HG02973 (cell line): Measurements from ENCODE around the gene PCSK2.

ENCODE experiments used
- ATAC-seq: cut with Tn5 transposase; IDR thresholded peaks from one replicate; pipeline ENCODE4 v1.9.1; 2021; ENCODE audit warnings: moderate library complexity; ENCODE audit not compliant: unreplicated experiment

Gene PCSK2

GRCh38 chr20:17470521-17470920 is 243.7 kb downstream of the PCSK2 start:
- ATAC-seq = no peak

- no peak for ATAC-seq
Measured at GRCh38 chr20:17470973-17471372, 244.1 kb downstream of the PCSK2 start.

DNA sequence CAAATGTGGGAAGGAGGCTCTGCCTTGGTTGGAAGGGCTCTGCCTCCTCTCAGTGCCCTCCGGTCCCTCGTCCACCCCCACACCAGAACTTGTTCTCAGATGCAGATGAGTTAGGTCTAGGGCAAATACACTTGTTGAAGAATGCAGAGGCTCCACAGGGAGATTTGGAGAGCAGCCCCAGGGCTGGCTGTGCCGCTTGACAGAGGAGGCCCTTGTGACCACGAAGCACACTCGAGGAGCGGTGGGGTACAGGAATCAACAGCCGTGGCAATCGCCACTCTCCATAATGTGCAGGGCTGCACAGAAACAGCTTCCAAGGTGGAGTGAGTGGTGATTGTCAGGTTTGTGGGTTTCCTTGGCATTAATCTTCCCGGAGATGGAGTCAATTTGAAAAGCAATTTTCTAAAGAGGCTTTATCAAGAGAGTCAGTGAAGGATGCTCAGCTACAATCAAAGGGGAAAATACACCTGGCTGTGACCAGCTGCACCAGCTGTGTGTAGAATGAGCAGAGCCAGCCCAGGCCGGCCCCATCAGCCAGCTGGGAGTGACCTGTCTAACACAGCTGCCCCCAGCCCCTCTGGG is 244.9 kb downstream of the PCSK2 start:
- ATAC-seq = no peak

GRCh38 chr20:17473659-17474058 is 246.8 kb downstream of the PCSK2 start:
- ATAC-seq = no peak

DNA sequence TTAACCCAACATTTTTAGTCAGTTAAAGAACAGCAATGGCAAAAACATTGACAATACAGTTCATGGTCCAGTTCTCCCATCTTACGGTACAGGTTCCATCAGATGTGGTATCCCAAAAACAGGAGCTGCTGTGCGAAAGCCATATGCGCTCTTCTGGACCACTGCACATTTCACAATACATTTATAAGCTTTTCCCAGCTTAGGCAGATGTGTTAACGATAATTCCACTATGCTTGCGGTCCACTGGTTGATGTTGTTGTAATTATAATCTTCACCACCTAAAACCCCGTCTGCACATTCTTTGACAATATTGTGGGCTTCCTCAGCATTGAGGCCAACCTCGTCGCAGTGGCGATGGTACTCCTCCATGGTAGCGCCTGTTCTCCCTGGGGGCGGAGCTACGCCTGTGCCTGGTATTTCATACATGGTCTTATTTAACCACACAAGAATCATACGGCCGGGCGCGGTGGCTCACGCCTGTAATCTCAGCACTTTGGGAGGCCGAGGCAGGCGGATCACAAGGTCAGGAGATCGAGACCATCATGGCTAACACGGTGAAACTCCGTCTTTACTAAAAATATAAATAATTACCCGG is 252.3 kb downstream of the PCSK2 start:
- no peak for ATAC-seq

- ATAC-seq = no peak
Measured at GRCh38 chr20:17480696-17481095, 253.9 kb downstream of the PCSK2 start.

DNA sequence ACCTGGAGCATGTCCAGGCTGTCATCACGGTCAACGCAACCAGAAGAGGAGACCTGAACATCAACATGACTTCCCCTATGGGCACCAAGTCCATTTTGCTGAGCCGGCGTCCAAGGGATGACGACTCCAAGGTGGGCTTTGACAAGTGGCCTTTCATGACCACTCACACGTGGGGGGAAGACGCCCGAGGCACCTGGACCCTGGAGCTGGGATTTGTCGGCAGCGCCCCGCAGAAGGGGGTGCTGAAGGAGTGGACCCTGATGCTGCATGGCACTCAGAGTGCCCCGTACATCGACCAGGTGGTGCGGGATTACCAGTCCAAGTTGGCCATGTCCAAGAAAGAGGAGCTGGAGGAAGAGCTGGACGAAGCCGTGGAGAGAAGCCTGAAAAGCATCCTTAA is 254.8 kb downstream of the PCSK2 start:
- ATAC-seq = no peak

GRCh38 chr20:17482536-17482935 is 255.7 kb downstream of the PCSK2 start:
- ATAC-seq = no peak

DNA sequence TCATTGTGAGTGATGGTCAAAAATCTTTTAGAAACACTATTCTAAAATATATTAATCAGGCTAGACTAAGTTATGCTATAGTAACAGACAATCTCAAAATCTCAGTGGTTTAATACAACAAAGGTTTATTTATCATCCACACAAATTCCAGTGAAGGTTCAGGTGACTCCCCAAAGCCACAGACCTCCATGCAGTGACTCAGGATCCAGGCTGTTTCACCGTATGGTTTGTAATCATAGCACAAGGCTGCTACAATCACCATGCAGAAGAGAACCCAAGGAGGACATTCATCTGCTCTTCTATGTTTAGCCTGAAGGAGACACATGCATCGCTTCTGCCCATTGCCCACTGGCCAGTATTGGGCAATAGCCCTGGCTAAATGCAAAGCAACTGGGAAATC is 258.2 kb downstream of the PCSK2 start:
- no peak for ATAC-seq

DNA sequence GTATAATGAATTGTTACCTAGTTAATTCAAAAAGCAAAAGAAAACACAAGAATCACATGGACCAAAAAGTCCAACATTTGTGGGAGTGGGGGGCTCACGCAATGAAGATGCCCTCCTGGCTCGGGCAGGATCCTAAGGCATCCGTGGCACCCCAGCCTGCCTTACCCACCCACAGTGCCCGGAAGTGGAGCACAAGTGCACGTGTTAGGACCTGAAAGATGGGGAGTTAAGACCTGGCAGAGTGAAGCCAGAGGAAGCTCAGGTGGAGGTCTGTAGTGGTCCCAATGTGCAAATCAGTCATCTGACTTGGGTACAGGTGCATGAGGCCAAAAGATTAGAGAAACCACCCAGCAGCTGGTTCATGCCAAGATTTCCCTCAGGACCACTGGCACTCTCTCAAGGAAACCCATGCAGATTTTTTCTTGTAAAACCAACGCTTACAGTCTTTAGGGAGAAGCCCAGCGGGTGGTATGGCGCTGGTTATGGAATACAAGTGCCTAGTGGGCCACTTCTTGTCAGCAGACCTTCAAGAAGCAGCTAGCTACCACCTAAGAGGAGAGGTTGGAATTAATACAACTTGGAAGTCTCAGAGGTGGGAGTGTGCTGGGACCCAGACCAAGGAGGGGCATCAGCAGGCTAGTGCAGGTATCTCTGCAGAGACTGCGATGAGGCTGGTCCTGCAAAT is 262.2 kb downstream of the PCSK2 start:
- no peak for ATAC-seq

GRCh38 chr20:17490501-17490900 is 263.7 kb downstream of the PCSK2 start:
- no peak for ATAC-seq

- no peak for ATAC-seq
Measured at GRCh38 chr20:17491041-17491440, 264.2 kb downstream of the PCSK2 start.

DNA sequence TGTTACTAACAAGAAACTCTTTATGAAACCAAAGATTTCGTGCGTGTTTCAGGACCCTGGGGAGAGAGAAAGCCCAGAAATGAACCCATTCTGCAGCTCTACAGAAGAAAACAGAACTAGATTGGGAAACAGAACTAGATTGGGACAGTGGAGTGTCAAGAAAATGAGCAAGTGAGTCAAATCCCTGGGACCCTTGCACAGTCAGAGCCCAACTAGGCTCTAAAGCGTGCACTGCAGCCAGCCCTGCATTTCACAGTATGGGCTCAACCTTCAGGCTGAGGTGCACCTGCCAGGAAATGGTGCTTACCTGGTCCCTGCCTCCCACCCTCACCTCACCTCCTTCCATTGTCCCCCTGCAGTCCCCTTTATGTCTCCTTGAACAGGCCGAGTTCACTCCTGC is 264.6 kb downstream of the PCSK2 start:
- ATAC-seq = no peak

GRCh38 chr20:17493173-17493572 is 266.3 kb downstream of the PCSK2 start:
- no peak for ATAC-seq

DNA sequence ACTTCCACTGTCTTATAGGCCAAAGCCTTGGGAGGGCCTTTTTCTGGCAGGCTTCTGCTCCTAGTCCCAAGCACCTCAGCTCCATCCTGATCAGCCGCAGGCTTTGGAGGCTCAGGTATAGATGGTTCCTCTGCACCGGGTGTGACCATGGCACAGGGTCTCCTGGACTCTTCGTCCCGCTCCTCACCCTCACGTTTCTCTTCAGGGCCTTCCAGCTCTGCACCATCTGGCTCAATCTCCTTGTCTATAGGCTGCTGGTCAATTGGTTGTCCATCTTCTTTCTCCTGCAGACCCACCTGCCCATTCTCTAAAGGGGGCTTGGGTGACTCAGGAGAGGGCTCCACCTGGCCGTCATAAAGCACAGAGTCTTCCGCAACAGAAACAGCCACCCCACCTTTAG is 267.4 kb downstream of the PCSK2 start:
- no peak for ATAC-seq

DNA sequence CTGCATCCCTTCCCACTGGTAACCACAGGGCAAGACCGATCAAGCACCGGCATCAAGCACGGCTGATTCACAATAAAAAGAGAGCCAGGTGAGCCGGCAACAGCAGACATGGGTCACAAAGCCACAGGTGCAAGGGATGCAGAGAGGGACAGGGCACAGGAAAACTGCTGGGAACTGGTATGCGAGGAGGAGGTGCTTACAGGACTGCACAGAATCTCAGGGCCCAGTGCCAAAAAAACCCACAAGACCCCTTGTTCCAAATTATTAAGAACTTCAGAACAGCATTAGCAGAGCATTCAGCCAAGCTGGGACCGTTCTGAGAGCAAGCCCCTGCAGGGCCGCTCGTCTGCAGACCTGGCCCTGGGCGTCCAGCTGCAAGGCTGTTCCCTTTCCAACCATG is 269.0 kb downstream of the PCSK2 start:
- ATAC-seq = no peak

- no peak for ATAC-seq
Measured at GRCh38 chr20:17497821-17498580, 271.2 kb downstream of the PCSK2 start.

DNA sequence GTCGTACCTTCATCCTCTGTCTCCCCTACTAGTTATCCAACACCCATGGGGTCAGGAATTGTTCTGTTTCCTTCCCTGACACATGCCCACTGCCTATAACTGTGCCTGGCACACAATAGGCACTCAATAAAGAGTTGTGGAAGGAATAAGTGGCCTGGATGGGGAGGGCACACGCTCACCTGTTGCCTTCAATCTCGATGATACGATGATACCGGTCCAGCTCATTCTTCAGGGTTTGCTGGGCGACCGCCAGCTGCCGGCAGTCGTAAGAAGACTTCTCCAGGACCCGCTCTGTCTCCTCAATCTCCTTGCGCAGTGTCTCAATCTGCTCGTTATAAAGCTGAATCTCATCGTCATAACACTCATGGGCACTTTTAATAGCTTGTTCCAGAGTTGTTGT is 271.8 kb downstream of the PCSK2 start:
- no peak for ATAC-seq

DNA sequence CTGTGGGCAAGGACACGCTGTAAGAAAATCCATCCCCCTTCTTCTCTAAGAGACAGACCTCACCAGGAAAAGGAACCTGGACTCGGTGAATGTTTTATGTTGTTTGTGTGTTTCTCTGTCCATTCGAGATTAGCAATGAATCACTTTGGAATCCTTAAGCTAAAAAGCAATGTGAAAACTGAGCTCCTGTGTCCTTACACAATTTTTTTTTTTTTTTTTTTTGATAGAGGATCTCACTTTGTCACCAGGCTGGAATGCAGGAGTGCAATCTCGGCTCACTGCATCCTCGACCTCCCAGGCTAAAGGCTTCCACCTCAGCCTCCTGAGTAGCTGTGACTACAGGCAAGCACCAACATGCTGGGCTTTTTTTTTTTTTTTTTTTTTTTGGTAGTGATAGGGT is 272.2 kb downstream of the PCSK2 start:
- ATAC-seq = no peak

GRCh38 chr20:17500271-17500670 is 273.4 kb downstream of the PCSK2 start:
- no peak for ATAC-seq

DNA sequence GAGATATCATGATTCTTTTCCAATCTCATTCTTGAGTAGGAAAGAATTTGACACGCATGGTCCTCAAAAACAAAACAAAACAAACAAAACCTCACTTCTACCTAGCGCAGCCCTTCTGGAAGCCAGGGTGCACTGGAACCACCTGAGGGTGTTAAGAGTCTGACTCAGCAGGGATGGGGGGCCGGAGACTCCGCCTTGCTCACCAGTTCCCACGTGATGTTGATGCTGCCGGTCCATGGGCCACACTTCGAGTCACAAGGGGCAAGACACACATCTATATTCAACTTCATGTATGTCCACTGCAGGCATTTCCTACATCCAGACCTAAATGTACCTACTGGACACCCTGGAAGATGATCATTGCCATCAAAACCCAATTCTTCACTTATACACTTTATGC is 274.0 kb downstream of the PCSK2 start:
- ATAC-seq = no peak

DNA sequence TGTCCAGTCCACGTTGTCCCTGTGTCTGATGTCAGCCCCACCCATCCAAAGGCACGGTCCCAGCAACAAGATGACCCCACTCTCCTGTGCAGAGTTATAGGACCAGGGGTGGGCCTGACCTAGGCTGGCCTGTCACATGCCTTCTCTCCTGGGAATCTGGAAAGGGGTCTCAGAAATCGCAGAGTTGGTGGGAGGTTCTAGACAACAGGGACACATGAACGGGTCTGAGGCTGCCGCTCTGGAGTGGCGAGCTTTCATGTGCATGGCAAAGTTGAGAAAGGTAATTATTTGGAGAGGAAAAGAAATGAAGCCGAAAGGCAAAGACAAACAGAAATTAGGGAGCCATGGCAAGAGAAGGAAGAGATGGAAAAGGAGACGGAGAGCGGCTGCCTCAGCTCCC is 274.9 kb downstream of the PCSK2 start:
- no peak for ATAC-seq
